ENCODE data around the gene PARVB.

The PARVB gene

DNA sequence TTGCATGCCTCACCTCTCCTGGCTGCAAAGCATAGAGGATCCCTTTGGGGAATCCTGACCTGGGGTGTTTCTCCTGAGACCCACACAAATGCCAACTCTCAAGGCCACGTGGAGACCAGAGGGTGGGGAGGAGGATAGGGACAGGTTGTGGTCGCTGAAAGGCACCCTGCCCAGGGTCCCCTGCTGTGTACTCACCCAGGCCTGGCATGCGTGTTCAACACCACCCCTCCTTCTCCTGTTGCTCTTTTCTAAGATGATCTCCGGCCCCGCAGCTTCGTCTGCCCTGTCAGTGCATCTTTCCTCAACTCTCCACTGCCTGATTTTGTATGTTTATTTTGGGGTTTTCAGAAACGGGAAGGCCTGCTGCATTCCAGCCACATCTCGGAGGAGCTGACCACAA is 112.0 kb downstream of the PARVB start:
- no peak for DNase-seq (ENCODE audit: low read depth)

DNA sequence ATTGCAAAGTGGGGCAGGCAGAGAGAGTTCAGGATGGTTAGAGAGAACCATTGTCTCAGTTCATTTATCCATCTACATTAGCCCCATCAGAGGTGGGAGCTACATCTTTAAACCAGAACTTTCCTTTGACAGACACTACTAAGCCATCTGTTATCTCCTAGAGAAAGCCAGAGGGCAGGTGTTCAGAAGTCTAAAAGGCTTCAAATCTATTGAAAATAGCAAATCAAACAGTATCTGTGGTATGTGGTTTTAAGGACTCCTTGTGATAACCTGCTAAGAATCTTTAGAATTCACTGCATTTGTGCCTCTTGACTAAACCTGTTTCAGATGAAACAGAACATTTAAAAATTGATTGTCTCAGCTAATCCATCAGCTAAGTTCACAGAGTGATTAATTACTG is 112.7 kb downstream of the PARVB start:
- no peak for DNase-seq (ENCODE audit: low read depth)

DNA sequence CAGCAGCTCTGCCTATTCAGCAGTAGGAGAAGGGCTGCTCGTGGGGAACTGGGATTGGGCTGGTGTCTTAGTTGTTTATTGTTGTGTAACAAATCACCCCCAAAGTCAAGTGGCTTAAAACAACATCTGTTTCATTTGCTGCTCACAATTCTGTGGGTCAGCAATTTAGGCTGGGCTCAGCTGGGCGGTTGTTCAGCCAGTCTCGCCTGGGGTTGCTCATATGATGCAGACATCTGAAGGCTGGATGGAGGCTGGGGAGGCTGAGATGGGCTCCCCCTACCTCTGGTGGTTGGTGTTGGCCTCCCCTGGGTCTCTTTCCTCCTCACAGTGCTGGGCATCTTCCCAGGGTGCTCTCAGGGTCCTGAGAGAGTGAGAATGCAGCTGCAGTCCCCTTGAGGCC is 113.3 kb downstream of the PARVB start:
- DNase-seq (ENCODE audit: low read depth), result no peak

GRCh38 chr22:44139773-44140172 is 115.7 kb downstream of the PARVB start:
- no peak for DNase-seq (ENCODE audit: low read depth)

DNA sequence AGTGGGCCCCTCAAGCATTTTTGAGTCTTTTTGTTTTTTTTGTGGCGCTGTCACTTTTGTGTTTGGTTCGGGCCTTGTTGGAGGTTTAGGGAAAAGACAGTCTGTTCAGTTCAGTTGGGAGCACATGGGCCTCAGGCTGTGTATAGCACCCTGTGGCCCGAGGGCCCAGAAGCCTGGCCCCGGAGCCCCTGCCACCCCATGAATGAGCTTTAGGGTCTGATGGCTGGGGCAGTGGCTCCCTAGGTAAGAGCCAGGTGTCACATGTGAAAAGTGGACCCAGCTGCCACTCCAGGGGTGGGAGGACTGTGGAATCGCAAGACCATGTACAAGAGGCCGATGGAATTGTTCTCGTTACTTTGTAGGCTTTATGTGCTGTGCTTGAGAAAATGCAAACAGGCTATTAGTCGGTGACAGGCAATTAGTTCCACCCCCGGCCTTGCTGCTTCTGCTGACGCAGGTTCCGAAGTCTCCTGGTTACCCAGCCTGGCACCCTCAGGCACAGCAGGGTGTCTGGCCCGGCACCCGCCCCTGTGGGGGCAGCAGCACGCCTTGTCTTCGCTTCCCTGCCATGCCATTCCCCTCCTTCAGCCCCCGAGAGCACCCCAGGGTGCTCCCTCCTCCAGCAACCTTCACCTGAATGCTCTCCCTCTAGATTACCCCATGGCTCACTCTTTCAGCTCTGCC is 118.5 kb downstream of the PARVB start:
- DNase-seq (ENCODE audit: low read depth), result no peak

GRCh38 chr22:44143105-44143474 is 119.0 kb downstream of the PARVB start:
- no peak for DNase-seq (ENCODE audit: low read depth)

GRCh38 chr22:44143579-44143978 is 119.5 kb downstream of the PARVB start:
- DNase-seq (ENCODE audit: low read depth), result no peak

DNA sequence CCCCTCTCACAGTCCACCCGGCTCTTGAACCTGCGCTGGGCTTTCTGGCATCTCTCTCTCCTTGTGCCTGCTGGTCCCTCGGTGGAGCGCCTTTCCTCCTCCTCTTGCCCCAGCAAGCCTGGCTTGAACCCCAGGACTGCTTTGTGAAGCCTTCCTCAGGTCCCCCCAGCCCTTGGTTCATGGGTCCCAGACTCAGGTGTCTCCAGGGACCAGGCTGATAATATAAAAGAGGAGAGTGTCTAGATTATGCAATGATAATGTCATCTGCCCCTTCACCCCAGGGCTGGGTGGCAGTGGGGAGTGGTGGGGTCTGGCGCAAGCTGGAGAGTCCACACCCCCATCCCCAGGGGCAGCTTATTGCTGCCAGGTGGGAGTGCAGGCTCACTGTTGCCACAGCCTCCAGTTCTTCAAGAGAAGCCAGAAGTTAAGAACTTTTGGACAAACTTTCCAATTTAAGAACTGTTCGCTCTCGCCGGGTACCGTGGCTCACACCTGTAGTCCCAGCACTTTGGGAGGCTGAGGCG is 120.0 kb downstream of the PARVB start:
- no peak for DNase-seq (ENCODE audit: low read depth)

- no peak for DNase-seq (ENCODE audit: low read depth)
Observed at GRCh38 chr22:44145544-44145943, 121.4 kb downstream of the PARVB start.

GRCh38 chr22:44146088-44146861 is 122.2 kb downstream of the PARVB start:
- no peak for DNase-seq (ENCODE audit: low read depth)

- no peak for DNase-seq (ENCODE audit: low read depth)
Observed at GRCh38 chr22:44147008-44147645, 123.0 kb downstream of the PARVB start.

GRCh38 chr22:44147821-44148574 is 123.9 kb downstream of the PARVB start:
- DNase-seq (ENCODE audit: low read depth), result no peak

DNA sequence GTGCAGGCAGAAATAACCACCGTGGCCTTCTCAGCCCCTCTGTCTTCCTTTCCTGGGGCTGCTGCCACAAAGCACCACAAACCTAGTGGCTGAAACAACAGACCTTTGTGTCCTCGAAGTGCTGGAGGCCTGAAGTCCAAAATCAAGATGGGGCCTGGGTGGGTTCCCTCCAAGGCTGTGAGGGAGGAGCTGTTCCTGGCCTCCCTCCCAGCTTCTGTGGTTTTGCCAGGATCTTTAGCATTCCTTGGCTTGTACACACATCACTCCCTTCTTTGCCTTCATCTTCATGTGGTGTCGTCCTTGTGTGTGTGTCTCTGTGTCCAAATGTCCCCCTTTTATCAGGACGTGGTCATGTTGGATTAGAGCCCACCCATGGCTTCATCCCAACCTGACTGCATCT is 127.6 kb downstream of the PARVB start:
- DNase-seq (ENCODE audit: low read depth), result no peak

- no peak for DNase-seq (ENCODE audit: low read depth)
Observed at GRCh38 chr22:44153710-44154109, 129.6 kb downstream of the PARVB start.

- no peak for DNase-seq (ENCODE audit: low read depth)
Observed at GRCh38 chr22:44154436-44154942, 130.4 kb downstream of the PARVB start.

DNA sequence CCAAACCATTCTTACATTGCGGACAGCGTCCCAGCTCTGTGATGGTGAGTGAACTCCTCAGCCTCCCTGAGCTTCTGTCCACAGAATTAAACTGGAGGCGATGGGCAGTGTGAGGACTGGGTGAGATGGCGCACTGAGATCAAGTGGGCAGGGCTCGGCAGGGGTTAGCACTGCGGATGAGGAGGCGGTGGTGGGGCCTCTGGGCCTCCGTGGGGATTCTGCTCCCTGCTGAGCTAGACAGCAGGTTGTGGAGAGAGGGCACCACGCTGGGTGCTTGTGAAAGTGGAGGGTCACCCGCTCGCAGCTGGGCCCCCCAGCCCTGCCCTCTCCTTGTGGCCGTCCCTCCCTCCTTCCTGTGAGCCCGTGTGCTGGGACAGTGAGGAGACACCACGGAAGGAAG is 131.0 kb downstream of the PARVB start:
- DNase-seq (ENCODE audit: low read depth), result no peak

GRCh38 chr22:44157916-44158618 is 134.0 kb downstream of the PARVB start:
- DNase-seq (ENCODE audit: low read depth), result no peak

DNA sequence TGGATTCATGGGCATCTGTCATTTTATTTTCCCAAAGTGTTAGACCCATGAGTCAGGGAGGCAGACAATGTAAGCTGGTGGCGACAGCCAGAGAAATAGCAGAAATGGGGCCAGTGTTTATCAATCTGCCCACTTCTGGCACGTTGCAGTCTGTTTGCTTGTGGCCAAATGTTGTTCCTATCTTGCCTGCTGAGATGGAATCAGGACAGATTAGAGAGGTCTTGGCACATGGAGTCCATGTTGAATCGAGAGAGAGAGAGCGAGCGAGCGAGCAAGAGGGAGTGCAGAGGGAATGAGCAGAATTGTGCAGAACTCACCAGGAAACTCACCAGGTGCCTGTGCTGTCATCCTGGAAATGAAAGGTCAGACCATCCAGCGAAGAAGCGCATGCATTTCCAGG is 134.7 kb downstream of the PARVB start:
- no peak for DNase-seq (ENCODE audit: low read depth)

- DNase-seq (ENCODE audit: low read depth), result no peak
Observed at GRCh38 chr22:44159221-44159620, 135.1 kb downstream of the PARVB start.

DNA sequence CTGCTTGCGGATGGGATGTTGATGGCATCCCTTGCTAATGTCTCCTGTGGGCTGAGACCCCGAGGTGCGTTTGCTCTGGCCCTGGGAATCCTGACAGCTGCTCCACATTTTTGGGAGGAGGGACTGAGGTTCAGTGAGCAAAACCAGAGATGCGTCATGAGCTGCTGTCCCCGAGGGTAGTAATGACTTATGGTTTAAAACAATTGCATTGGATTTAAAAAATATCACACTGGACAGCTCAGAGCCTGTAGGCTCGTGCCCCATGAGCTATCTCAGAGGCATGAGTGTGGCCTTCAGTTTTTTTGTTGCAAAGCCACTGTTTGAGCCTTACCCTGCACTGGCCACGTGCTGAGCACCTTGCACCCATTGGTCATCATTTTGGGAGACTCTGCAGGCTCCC is 135.7 kb downstream of the PARVB start:
- no peak for DNase-seq (ENCODE audit: low read depth)

DNA sequence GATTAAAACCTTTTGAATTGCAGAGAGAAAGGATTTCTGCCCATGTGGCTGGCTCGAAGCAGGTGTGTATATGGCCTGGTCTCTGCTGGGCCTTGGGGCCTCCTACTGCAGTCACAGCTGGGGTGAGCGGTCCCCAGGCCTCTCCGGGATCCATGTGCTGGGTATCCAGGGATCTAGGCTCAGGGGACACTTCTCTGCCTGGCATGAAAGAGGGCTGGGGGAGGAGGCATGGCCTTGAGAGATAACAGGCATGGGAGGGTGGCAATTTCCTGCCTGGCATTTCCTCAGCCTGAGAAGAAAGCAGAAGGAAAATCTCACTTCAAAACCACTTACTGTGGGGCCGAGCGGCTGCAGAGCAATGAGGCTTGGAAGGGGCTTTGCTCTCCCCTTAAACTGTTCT is 136.3 kb downstream of the PARVB start:
- no peak for DNase-seq (ENCODE audit: low read depth)
